Measurements from ENCODE around the gene BICC1.
A peak's percentile ranks its signal among the peaks of the same experiment; 100 is the strongest.

BICC1 gene

DNA sequence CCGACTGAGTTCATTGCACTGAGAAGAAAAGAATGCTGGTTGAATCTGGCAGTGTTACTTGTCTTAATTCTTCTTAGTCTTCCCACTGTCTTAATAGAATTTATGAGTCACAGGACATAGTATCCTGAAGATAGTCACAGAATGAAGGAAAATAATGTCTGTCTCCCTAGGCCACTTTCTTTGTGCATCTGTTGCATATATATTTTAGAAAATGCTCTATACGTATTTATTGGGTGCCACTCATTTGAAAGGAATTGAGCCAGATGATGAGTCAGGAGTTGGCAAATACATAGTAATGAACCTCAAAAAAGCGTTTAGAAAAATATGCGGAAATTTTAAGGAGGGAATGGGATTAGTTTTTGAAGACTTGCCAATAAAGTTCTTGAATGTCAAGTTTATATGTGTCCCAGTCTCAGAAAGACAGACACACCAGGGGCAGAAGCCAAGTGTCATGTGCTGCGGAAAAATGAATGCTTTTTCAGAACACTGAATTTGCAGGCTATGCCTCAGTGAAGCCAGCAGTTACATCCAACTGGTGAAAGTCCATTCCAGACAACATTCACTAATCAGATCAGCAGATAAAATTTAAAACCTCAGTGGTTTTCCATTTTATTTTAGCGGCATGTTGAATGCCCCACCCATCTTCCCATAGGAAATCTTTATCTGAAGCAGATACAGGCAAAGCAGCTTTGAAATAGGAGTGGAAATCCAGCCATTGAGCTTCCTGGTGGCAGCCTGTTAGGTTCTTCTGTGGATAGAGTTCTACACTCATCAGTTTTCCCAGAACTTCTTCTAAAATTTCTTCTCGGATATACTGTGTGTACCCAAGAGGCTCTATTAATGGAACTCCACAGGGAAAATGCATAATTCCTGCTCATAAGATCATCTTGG, 308.4 kb downstream of the BICC1 start:
- H3K4me1 ChIP-seq (ENCODE audit: control insufficient read depth, insufficient read depth, low read length), result peaks cover 59% of the 10 kb centered on the region
- no peaks in the 10 kb centered on the region for H3K9me3 ChIP-seq (ENCODE audit: control insufficient read depth, low read length)
- peaks cover 39% of the 10 kb centered on the region for H3K36me3 ChIP-seq (ENCODE audit: control insufficient read depth, insufficient read depth, low read length, severe bottlenecking)
- H3K9ac ChIP-seq (ENCODE audit: low read length), result peak overlapping the region; percentile 57
- no peaks in the 10 kb centered on the region for H3K27me3 ChIP-seq (replicated peaks; ENCODE audit: control insufficient read depth, insufficient read depth, low read length)
- peak overlapping the region; percentile 5 for H3K4me3 ChIP-seq (ENCODE audit: low read length)
- peak; percentile 56 for DNase-seq (ENCODE audit: low read depth)

GRCh38 chr10:58821752-58822056, 309.0 kb downstream of the BICC1 start:
- H3K9ac ChIP-seq (ENCODE audit: low read length), result peak overlapping the region; percentile 57
- H3K4me1 ChIP-seq (ENCODE audit: control insufficient read depth, insufficient read depth, low read length), result peaks cover 53% of the 10 kb centered on the region
- no peaks in the 10 kb centered on the region for H3K27me3 ChIP-seq (replicated peaks; ENCODE audit: control insufficient read depth, insufficient read depth, low read length)
- no peaks in the 10 kb centered on the region for H3K9me3 ChIP-seq (ENCODE audit: control insufficient read depth, low read length)
- no peak for DNase-seq (ENCODE audit: low read depth)
- H3K36me3 ChIP-seq (ENCODE audit: control insufficient read depth, insufficient read depth, low read length, severe bottlenecking), result peaks cover 35% of the 10 kb centered on the region
- H3K4me3 ChIP-seq (ENCODE audit: low read length), result peak overlapping the region; percentile 5

DNA sequence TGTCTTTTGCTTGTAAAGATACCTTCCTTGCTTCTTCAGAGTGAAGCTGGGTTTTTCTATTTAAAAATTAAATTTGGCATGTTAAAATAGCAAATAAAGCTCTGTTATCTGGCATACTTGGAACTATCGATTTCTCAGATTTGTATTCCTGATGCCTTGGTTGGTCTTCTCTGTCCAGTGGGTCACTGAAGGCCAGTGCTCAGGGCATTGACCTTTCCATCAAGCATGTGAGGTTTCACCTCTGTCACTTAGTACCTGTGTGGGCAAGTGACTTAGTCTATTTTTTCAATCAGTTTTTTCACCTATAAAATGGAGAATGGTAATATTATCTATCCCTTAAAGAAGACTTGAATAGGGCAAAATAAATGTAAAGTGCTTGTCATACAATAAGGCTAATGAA, 311.3 kb downstream of the BICC1 start:
- Histone ChIP-seq H3K4me1 (ENCODE audit: control insufficient read depth, insufficient read depth, low read length) (peaks cover 30% of the 10 kb centered on the region), H3K36me3 (ENCODE audit: control insufficient read depth, insufficient read depth, low read length, severe bottlenecking) (peaks cover 29% of the 10 kb centered on the region), H3K27me3 (replicated peaks; ENCODE audit: control insufficient read depth, insufficient read depth, low read length) (no peaks in the 10 kb centered on the region), H3K9ac (ENCODE audit: low read length) (no peak overlapping the region), H3K9me3 (ENCODE audit: control insufficient read depth, low read length) (no peaks in the 10 kb centered on the region), H3K4me3 (ENCODE audit: low read length) (no peak overlapping the region)
- no peak for DNase-seq (ENCODE audit: low read depth)

DNA sequence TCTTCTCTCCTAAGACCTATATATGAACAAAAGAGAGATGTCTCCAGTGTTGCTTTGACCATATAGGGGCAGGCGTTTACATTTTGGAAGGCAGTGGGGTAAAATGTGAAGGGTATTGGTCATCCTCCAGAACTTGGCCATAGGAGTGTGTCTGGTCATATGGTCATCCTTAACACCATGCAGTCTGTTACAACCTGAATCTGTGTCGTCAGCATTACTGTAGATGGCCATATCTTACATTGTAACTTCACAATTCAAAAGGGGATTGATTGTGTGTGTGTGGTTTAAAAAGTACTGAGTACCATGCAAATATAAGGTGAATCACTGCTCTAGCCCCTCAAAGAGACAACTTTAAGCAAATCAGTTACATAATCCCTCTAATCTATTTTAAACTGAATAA, 311.7 kb downstream of the BICC1 start:
- H3K9ac ChIP-seq (ENCODE audit: low read length), result no peak overlapping the region
- DNase-seq (ENCODE audit: low read depth), result no peak
- H3K36me3 ChIP-seq (ENCODE audit: control insufficient read depth, insufficient read depth, low read length, severe bottlenecking), result peaks cover 31% of the 10 kb centered on the region
- no peaks in the 10 kb centered on the region for H3K9me3 ChIP-seq (ENCODE audit: control insufficient read depth, low read length)
- no peaks in the 10 kb centered on the region for H3K27me3 ChIP-seq (replicated peaks; ENCODE audit: control insufficient read depth, insufficient read depth, low read length)
- H3K4me3 ChIP-seq (ENCODE audit: low read length), result no peak overlapping the region
- peaks cover 26% of the 10 kb centered on the region for H3K4me1 ChIP-seq (ENCODE audit: control insufficient read depth, insufficient read depth, low read length)

DNA sequence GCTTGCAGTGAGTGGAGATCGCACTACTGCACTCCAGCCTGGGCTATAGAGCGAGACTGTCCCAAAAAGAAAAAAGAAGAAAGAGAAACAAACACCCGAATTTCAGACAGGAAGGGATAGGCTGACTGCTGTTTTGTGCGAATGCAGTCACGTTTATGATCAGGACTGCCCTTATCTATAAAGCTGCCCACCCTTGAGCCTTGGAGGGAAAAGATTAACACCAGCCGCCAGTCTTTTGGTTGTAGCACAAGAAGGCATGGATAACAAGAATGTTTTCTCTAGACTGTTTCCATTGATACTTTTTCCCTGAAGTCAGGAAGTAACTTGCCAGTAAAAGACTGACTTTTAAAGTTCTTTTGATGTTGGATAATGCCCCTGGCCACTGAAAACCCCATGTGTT, 314.0 kb downstream of the BICC1 start:
- no peak for DNase-seq (ENCODE audit: low read depth)
- no peak overlapping the region for H3K9ac ChIP-seq (ENCODE audit: low read length)
- H3K4me3 ChIP-seq (ENCODE audit: low read length), result no peak overlapping the region
- peaks cover 5% of the 10 kb centered on the region for H3K4me1 ChIP-seq (ENCODE audit: control insufficient read depth, insufficient read depth, low read length)
- peaks cover 31% of the 10 kb centered on the region for H3K36me3 ChIP-seq (ENCODE audit: control insufficient read depth, insufficient read depth, low read length, severe bottlenecking)
- no peaks in the 10 kb centered on the region for H3K27me3 ChIP-seq (replicated peaks; ENCODE audit: control insufficient read depth, insufficient read depth, low read length)
- no peaks in the 10 kb centered on the region for H3K9me3 ChIP-seq (ENCODE audit: control insufficient read depth, low read length)

- no peak overlapping the region for H3K4me3 ChIP-seq (ENCODE audit: low read length)
- H3K9ac ChIP-seq (ENCODE audit: low read length), result no peak overlapping the region
- no peak for DNase-seq (ENCODE audit: low read depth)
- H3K9me3 ChIP-seq (ENCODE audit: control insufficient read depth, low read length), result no peaks in the 10 kb centered on the region
- peaks cover 31% of the 10 kb centered on the region for H3K36me3 ChIP-seq (ENCODE audit: control insufficient read depth, insufficient read depth, low read length, severe bottlenecking)
- no peaks in the 10 kb centered on the region for H3K4me1 ChIP-seq (ENCODE audit: control insufficient read depth, insufficient read depth, low read length)
- no peaks in the 10 kb centered on the region for H3K27me3 ChIP-seq (replicated peaks; ENCODE audit: control insufficient read depth, insufficient read depth, low read length)
Measured at GRCh38 chr10:58827381-58827780, 314.7 kb downstream of the BICC1 start.

DNA sequence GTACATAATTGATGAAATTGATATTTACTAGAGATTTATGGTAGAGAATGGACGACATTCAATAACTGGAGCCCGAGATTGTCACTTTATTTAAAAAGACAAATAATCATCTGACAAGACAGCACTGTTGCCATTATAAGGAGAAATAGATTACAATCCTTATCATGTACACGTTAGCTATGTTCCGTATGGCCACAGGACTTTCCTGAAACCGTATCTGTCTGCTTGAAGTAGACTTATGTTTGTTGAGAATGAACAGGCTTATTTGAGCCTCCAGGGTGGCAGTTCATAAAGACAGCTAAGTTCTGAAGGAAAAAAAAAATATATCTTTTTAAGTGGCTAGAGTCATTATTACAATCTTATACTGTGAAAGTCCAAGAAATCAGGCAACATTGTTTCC, 317.2 kb downstream of the BICC1 start:
- DNase-seq (ENCODE audit: low read depth), result no peak
- Histone ChIP-seq H3K36me3 (ENCODE audit: control insufficient read depth, insufficient read depth, low read length, severe bottlenecking) (peaks cover 15% of the 10 kb centered on the region), H3K9ac (ENCODE audit: low read length) (no peak overlapping the region), H3K4me1 (ENCODE audit: control insufficient read depth, insufficient read depth, low read length) (peaks cover 16% of the 10 kb centered on the region), H3K9me3 (ENCODE audit: control insufficient read depth, low read length) (no peaks in the 10 kb centered on the region), H3K4me3 (ENCODE audit: low read length) (no peak overlapping the region), H3K27me3 (replicated peaks; ENCODE audit: control insufficient read depth, insufficient read depth, low read length) (no peaks in the 10 kb centered on the region)

- H3K4me3 ChIP-seq (ENCODE audit: low read length), result no peak overlapping the region
- H3K36me3 ChIP-seq (ENCODE audit: control insufficient read depth, insufficient read depth, low read length, severe bottlenecking), result peaks cover 11% of the 10 kb centered on the region
- H3K9me3 ChIP-seq (ENCODE audit: control insufficient read depth, low read length), result no peaks in the 10 kb centered on the region
- no peaks in the 10 kb centered on the region for H3K27me3 ChIP-seq (replicated peaks; ENCODE audit: control insufficient read depth, insufficient read depth, low read length)
- no peak overlapping the region for H3K9ac ChIP-seq (ENCODE audit: low read length)
- H3K4me1 ChIP-seq (ENCODE audit: control insufficient read depth, insufficient read depth, low read length), result peaks cover 16% of the 10 kb centered on the region
- no peak for DNase-seq (ENCODE audit: low read depth)
Measured at GRCh38 chr10:58830697-58831096, 318.0 kb downstream of the BICC1 start.

- peaks cover 16% of the 10 kb centered on the region for H3K4me1 ChIP-seq (ENCODE audit: control insufficient read depth, insufficient read depth, low read length)
- peaks cover 5% of the 10 kb centered on the region for H3K36me3 ChIP-seq (ENCODE audit: control insufficient read depth, insufficient read depth, low read length, severe bottlenecking)
- H3K27me3 ChIP-seq (replicated peaks; ENCODE audit: control insufficient read depth, insufficient read depth, low read length), result no peaks in the 10 kb centered on the region
- H3K9me3 ChIP-seq (ENCODE audit: control insufficient read depth, low read length), result no peaks in the 10 kb centered on the region
- H3K4me3 ChIP-seq (ENCODE audit: low read length), result no peak overlapping the region
- DNase-seq (ENCODE audit: low read depth), result no peak
- peak overlapping the region; percentile 64 for H3K9ac ChIP-seq (ENCODE audit: low read length)
Measured at GRCh38 chr10:58833771-58834561, 321.3 kb downstream of the BICC1 start.

DNA sequence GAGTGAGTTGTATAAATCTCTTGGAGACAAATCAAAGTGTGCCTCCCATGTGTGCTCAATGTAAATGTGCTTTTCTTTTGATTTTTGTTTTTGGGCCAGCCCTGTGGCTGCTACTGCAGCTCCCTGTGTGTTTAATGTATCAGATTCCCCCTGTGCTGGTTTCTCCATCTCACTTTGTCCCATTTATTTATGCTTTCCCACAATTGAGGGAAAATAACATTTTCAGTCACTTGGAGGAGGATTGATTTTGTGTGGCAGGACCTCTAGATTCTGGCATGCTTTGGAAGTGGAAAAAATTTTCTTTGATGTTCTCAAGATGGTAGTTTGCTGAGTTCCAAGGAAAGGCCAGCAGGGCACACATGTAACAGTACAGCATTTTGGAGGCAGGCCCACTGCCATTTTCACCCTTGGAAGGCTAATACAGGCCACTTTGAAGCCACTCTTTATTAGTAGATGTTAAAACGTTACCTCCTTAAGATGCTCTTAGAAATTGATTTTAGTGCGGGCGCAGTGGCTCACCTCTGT, 323.6 kb downstream of the BICC1 start:
- no peak overlapping the region for H3K4me3 ChIP-seq (ENCODE audit: low read length)

GRCh38 chr10:58836991-58837575, 324.4 kb downstream of the BICC1 start:
- no peak for DNase-seq (ENCODE audit: low read depth)
- no peak overlapping the region for H3K4me3 ChIP-seq (ENCODE audit: low read length)
- H3K9me3 ChIP-seq (ENCODE audit: control insufficient read depth, low read length), result no peaks in the 10 kb centered on the region
- peaks cover 16% of the 10 kb centered on the region for H3K4me1 ChIP-seq (ENCODE audit: control insufficient read depth, insufficient read depth, low read length)
- H3K27me3 ChIP-seq (replicated peaks; ENCODE audit: control insufficient read depth, insufficient read depth, low read length), result no peaks in the 10 kb centered on the region
- no peaks in the 10 kb centered on the region for H3K36me3 ChIP-seq (ENCODE audit: control insufficient read depth, insufficient read depth, low read length, severe bottlenecking)
- no peak overlapping the region for H3K9ac ChIP-seq (ENCODE audit: low read length)

More for the DNA sequence above, 323.6 kb downstream of the BICC1 start:
- Histone ChIP-seq H3K36me3 (ENCODE audit: control insufficient read depth, insufficient read depth, low read length, severe bottlenecking) (no peaks in the 10 kb centered on the region), H3K27me3 (replicated peaks; ENCODE audit: control insufficient read depth, insufficient read depth, low read length) (no peaks in the 10 kb centered on the region), H3K4me1 (ENCODE audit: control insufficient read depth, insufficient read depth, low read length) (peaks cover 16% of the 10 kb centered on the region), H3K9me3 (ENCODE audit: control insufficient read depth, low read length) (no peaks in the 10 kb centered on the region), H3K9ac (ENCODE audit: low read length) (no peak overlapping the region)
- no peak for DNase-seq (ENCODE audit: low read depth)
